Body of pancreas (tissue), 4 donors: ENCODE data around the gene SALL3.

Source experiments
- CTCF ChIP-seq, 7 experiments: fragments of 450-650 bp in 4 of 7; fragments of 200-600 bp in 3 of 7; sonication (generic) in 3 of 7; IDR thresholded peaks; one replicate each; pipeline ENCODE4 v1.5.1; 2016 to 2019; ENCODE audit warnings: antibody characterized with exemption in 7 of 7
- POLR2A ChIP-seq, 3 donors: fragments of 450-650 bp; IDR thresholded peaks; one replicate each; pipeline ENCODE4 v1.6.1; 2016; ENCODE audit warnings: antibody characterized with exemption in 3 of 3, mild to moderate bottlenecking in 2 of 3

GRCh38 chr18:78967692-78968091, 11.9 kb upstream of the SALL3 start:
- TF ChIP-seq CTCF (IDR thresholded peaks at IDR 0.05) (no peak), POLR2A (IDR thresholded peaks at IDR 0.05) (no peak)
